DOHH2 (cell line): ENCODE data around the gene FAM227B.

Source experiments
- EZH2phosphoT487 ChIP-seq: fragments of 200-600 bp; sonication (generic); IDR thresholded peaks from 2 replicates; pipeline ENCODE4 v1.6.1; 2017; ENCODE audit warnings: borderline replicate concordance, mild to moderate bottlenecking, antibody characterized with exemption, low read length, moderate library complexity, mixed read lengths
- TF ChIP-seq, protein P1 (sequence below): fragments of 200-600 bp; sonication (generic); IDR thresholded peaks from one replicate; pipeline ENCODE4 v1.5.1; 2014; ENCODE audit warnings: antibody characterized with exemption, mild to moderate bottlenecking, low read depth, low read length; ENCODE audit not compliant: poor library complexity, severe bottlenecking

- TF ChIP-seq, protein P1, sequence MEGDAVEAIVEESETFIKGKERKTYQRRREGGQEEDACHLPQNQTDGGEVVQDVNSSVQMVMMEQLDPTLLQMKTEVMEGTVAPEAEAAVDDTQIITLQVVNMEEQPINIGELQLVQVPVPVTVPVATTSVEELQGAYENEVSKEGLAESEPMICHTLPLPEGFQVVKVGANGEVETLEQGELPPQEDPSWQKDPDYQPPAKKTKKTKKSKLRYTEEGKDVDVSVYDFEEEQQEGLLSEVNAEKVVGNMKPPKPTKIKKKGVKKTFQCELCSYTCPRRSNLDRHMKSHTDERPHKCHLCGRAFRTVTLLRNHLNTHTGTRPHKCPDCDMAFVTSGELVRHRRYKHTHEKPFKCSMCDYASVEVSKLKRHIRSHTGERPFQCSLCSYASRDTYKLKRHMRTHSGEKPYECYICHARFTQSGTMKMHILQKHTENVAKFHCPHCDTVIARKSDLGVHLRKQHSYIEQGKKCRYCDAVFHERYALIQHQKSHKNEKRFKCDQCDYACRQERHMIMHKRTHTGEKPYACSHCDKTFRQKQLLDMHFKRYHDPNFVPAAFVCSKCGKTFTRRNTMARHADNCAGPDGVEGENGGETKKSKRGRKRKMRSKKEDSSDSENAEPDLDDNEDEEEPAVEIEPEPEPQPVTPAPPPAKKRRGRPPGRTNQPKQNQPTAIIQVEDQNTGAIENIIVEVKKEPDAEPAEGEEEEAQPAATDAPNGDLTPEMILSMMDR: no peak
- no peak for TF ChIP-seq EZH2phosphoT487
Observed at GRCh38 chr15:49410641-49411040, 210.0 kb downstream of the FAM227B start.
